B cell (primary cell): ENCODE results near the gene OR5AU1. TPM values are rescaled to one million over a fixed set of nuclear protein-coding genes. Genes with fewer than 3 reads are reported as not detected.

Experiments used
- ATAC-seq: fragments of 200-7000 bp; cut with Tn5 transposase; one replicate; pipeline ENCODE4 v1.10.0; 2021; ENCODE audit warnings: low read depth, mild to moderate bottlenecking, moderate number of reproducible peaks, moderate library complexity
- CTCF ChIA-PET: fragments of 350-600 bp; sonication (Branson Sonifier 250); formaldehyde crosslinking; loops from one replicate; lab custom pipeline; 2021; ENCODE audit warnings: antibody characterized with exemption, inconsistent platforms; lab: Charles Lee
- POLR2A ChIA-PET: fragments of 350-600 bp; sonication (Branson Sonifier 250); formaldehyde crosslinking; loops from one replicate; lab custom pipeline; 2021; ENCODE audit warnings: antibody characterized with exemption; lab: Charles Lee
- DNase-seq: peaks from one replicate; pipeline ENCODE4 v3.0.0; 2013
- H2AFZ ChIP-seq: 2 replicates; pipeline ENCODE4 v1.6.1; 2012; ENCODE audit warnings: mild to moderate bottlenecking, low read depth, low read length; ENCODE audit not compliant: insufficient read depth, poor library complexity, severe bottlenecking
- H3K27ac ChIP-seq, 2 donors: 1 replicate in 1 of 2; 2 replicates in 1 of 2; pipeline ENCODE4 v1.5.1; 2012 to 2013; ENCODE audit warnings: low read length in 2 of 2, mild to moderate bottlenecking in 2 of 2, moderate library complexity in 1 of 2
- H3K27me3 ChIP-seq, 4 experiments: fragments of 200-600 bp in 1 of 4; sonication (generic) in 1 of 4; replicated peaks in 1 of 4; 1 replicate in 2 of 4; 2 replicates in 2 of 4; pipeline versions ENCODE4 v1.6.1 to v1.7.0; 2013 to 2016; ENCODE audit warnings: low read length in 3 of 4, mild to moderate bottlenecking in 2 of 4, mixed read lengths in 1 of 4, moderate library complexity in 1 of 4; ENCODE audit not compliant: insufficient read depth in 4 of 4, control insufficient read depth in 3 of 4; ENCODE audit errors: control extremely low read depth in 1 of 4
- H3K36me3 ChIP-seq, 2 experiments: replicated peaks in 1 of 2; 1 replicate in 1 of 2; 2 replicates in 1 of 2; pipeline versions ENCODE4 v1.6.1 to v1.7.1; 2013; ENCODE audit warnings: low read length in 1 of 2; ENCODE audit not compliant: insufficient read depth in 2 of 2, control insufficient read depth in 1 of 2; ENCODE audit errors: control extremely low read depth in 1 of 2, extremely low read depth in 1 of 2
- H3K4me1 ChIP-seq, 2 donors: fragments of 200-600 bp in 1 of 2; sonication (generic) in 1 of 2; 1 replicate in 1 of 2; 2 replicates in 1 of 2; pipeline versions ENCODE4 v1.5.1 to v1.6.1; 2013 to 2017; ENCODE audit warnings: low read length in 2 of 2; ENCODE audit not compliant: control insufficient read depth in 2 of 2, insufficient read depth in 2 of 2
- H3K4me2 ChIP-seq: replicated peaks from 2 replicates; pipeline ENCODE3; 2012; ENCODE audit warnings: mild to moderate bottlenecking, low read depth, low read length; ENCODE audit not compliant: poor library complexity, severe bottlenecking
- H3K4me3 ChIP-seq, 5 experiments: fragments of 200-600 bp in 1 of 5; sonication (generic) in 1 of 5; 1 replicate in 3 of 5; 2 replicates in 2 of 5; pipeline versions ENCODE4 v1.5.1 to v1.7.0; 2011 to 2016; ENCODE audit warnings: low read length in 4 of 5, mild to moderate bottlenecking in 4 of 5, low read depth in 2 of 5, control low read depth in 1 of 5, moderate library complexity in 1 of 5; ENCODE audit not compliant: insufficient read depth in 1 of 5; ENCODE audit errors: control extremely low read depth in 1 of 5, extremely low read depth in 1 of 5
- H3K79me2 ChIP-seq: fragments of 200-600 bp; sonication (generic); one replicate; pipeline ENCODE4 v1.6.0; 2016; ENCODE audit warnings: low read length; ENCODE audit not compliant: control insufficient read depth, insufficient read depth
- H3K9ac ChIP-seq: fragments of 200-600 bp; sonication (generic); 2 replicates; pipeline ENCODE4 v1.6.1; 2017; ENCODE audit warnings: mild to moderate bottlenecking, low read length, moderate library complexity
- H3K9me3 ChIP-seq, 3 donors: one replicate each; pipeline versions ENCODE4 v1.6.1 to v1.7.1; 2013; ENCODE audit warnings: low read length in 2 of 3; ENCODE audit not compliant: control insufficient read depth in 2 of 3, insufficient read depth in 1 of 3; ENCODE audit errors: control extremely low read depth in 1 of 3
- H4K20me1 ChIP-seq: 2 replicates; pipeline ENCODE4 v1.6.0; 2012; ENCODE audit warnings: mild to moderate bottlenecking, low read length; ENCODE audit not compliant: insufficient read depth, control insufficient read depth, poor library complexity, severe bottlenecking
- H3K27ac Mint-ChIP-seq: one replicate; pipeline ENCODE4 v1.8.0; 2021; ENCODE audit warnings: mixed read lengths
- H3K27me3 Mint-ChIP-seq: one replicate; pipeline ENCODE4 v1.8.0; 2021; ENCODE audit warnings: mixed read lengths
- H3K4me1 Mint-ChIP-seq: one replicate; pipeline ENCODE4 v1.8.0; 2021; ENCODE audit warnings: mixed read lengths
- H3K4me3 Mint-ChIP-seq: one replicate; pipeline ENCODE4 v1.8.0; 2021; ENCODE audit warnings: mixed read lengths
- H3K9me3 Mint-ChIP-seq: one replicate; pipeline ENCODE4 v1.8.0; 2022; ENCODE audit warnings: mixed read lengths; ENCODE audit not compliant: insufficient read depth
- CTCF ChIP-seq: fragments of 200-600 bp; IDR thresholded peaks from one replicate; pipeline ENCODE4 v1.8.0; 2022; ENCODE audit warnings: antibody characterized with exemption, mild to moderate bottlenecking
- EZH2 ChIP-seq: IDR thresholded peaks from 2 replicates; pipeline ENCODE4 v1.6.1; 2012; ENCODE audit warnings: borderline replicate concordance, low read depth, mild to moderate bottlenecking, moderate library complexity, low read length; ENCODE audit not compliant: insufficient read depth, poor library complexity, severe bottlenecking
- WGBS: methylation state at CpG from one replicate; pipeline ENCODE4 v1.1.5; 2013; ENCODE audit warnings: missing lambda C conversion rate; ENCODE audit not compliant: insufficient coverage; 5-methylcytosine and 5-hydroxymethylcytosine counted together
- intact Hi-C: fragments of 100-400 bp; cut with micrococcal nuclease; formaldehyde crosslinking; loops from one replicate; pipeline ENCODE4 v1.10.0; 2022
- polyA plus RNA-seq: library from polyadenylated mRNA; depleted of rRNA; stranded (reverse); fragments of >200 nt; gene quantifications from 2 replicates; pipeline ENCODE4 v1.2.3, GENCODE V29; 2012
- total RNA-seq, 2 donors: library from RNA; stranded (reverse); fragments of 120-200 nt in 1 of 2; gene quantifications; 1 replicate in 1 of 2; 2 replicates in 1 of 2; pipeline versions ENCODE4 v1.2.3 to v1.2.4, GENCODE V29; 2013 to 2022

OR5AU1 gene
- total and polyA plus RNA-seq, 2 donors (not counting 1 experiment from before 2014, with no cell fraction given) = not detected

- Mint-ChIP-seq H3K27me3 (no peaks in the 10 kb centered on the region), H3K9me3 (no peaks in the 10 kb centered on the region)
- H3K4me2 ChIP-seq = peak overlapping the region; percentile 80
Measured at GRCh38 chr14:21191261-21191808, 35.5 kb upstream of the OR5AU1 start.

More at GRCh38 chr14:21191261-21191808, 35.5 kb upstream of the OR5AU1 start:
- Histone ChIP-seq H3K27me3 (no peaks in the 10 kb centered on the region), H2AFZ (peak overlapping the region; percentile 73), H3K9ac (peak overlapping the region; percentile 50), H4K20me1 (no peaks in the 10 kb centered on the region), H3K4me1 (peaks cover 12 to 16% of the 10 kb centered on the region in 2 donors), H3K36me3 (no peaks in the 10 kb centered on the region), H3K79me2 (no peaks in the 10 kb centered on the region), H3K4me3 (peak overlapping the region in 4 of 5 experiments; percentile 28 to 52 (median 45)), H3K27ac (no peak overlapping the region), H3K9me3 (peaks cover 0 to 4% (median 0%) of the 10 kb centered on the region in 3 donors)
- no peak for DNase-seq
- Mint-ChIP-seq H3K27ac (no peak overlapping the region), H3K4me1 (peaks cover 14% of the 10 kb centered on the region), H3K4me3 (peak overlapping the region; percentile 65)
- ChIA-PET POLR2A (no interaction called here), CTCF (interaction anchor here (0.7 kb wide), 1 partner anchor 194 kb away, joined by 3 read pairs; no protein-coding TSS in a partner anchor)
- no peak for ATAC-seq
- TF ChIP-seq EZH2 (no peak), CTCF (no peak)
- WGBS = 100% methylated on average over 4 of the region's 7 CpGs
- intact Hi-C loops = no loop called here
